ENCODE measurements around the gene CUL9.

The CUL9 gene

DNA sequence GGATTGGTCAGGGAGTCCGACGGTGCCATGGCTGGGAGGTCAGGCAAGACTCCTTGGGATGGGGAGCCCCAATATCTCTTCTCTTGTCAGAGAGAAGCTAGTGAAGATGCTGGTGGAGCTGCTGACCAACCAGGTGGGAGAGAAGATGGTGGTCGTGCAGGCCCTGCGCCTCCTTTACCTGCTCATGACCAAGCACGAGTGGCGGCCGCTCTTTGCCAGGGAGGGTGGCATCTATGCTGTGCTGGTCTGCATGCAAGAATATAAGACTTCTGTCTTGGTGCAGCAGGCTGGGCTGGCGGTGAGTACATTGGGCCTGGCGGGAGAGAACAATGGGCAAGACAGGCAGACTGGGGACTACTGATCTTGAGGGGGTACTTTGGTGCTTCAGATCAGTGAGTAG lies 10.9 kb downstream of the CUL9 start:
- in situ Hi-C loops (cut with HindIII; ENCODE audit: low sequenced_read_pairs) = no loop called here
- DNase-seq (ENCODE audit: low read depth) = no peak
- H3K4me3 ChIP-seq (ENCODE audit: low read depth, low read length) = no peak overlapping the region
- TF ChIP-seq, protein P1, sequence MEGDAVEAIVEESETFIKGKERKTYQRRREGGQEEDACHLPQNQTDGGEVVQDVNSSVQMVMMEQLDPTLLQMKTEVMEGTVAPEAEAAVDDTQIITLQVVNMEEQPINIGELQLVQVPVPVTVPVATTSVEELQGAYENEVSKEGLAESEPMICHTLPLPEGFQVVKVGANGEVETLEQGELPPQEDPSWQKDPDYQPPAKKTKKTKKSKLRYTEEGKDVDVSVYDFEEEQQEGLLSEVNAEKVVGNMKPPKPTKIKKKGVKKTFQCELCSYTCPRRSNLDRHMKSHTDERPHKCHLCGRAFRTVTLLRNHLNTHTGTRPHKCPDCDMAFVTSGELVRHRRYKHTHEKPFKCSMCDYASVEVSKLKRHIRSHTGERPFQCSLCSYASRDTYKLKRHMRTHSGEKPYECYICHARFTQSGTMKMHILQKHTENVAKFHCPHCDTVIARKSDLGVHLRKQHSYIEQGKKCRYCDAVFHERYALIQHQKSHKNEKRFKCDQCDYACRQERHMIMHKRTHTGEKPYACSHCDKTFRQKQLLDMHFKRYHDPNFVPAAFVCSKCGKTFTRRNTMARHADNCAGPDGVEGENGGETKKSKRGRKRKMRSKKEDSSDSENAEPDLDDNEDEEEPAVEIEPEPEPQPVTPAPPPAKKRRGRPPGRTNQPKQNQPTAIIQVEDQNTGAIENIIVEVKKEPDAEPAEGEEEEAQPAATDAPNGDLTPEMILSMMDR (IDR thresholded peaks at IDR 0.05; ENCODE audit: low read depth, low read length, missing control alignments) = no peak

DNA sequence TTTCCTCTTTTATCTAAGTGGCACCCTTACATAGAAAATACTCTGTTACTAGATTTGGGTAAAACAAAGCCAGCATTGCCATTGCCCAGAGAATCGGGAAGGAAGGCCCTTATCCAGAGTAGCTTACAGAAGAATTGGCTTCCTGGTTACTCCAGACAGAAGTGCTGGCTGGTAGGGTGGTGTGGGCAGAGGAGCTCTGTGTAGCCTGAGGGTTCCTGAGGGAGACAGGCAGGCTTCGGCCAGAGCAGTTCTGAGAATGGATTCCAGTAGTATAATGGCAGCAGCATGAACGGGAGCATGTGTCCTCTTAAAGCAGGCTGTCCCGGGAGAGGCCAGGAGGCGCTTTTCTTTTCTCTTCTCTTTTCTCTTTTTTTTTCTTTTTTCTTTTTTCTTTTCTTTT lies 11.9 kb downstream of the CUL9 start:
- in situ Hi-C loops (cut with HindIII; ENCODE audit: low sequenced_read_pairs) = no loop called here
- DNase-seq (ENCODE audit: low read depth) = no peak
- TF ChIP-seq, protein P1 (IDR thresholded peaks at IDR 0.05; ENCODE audit: low read depth, low read length, missing control alignments) = no peak
- no peak overlapping the region for H3K4me3 ChIP-seq (ENCODE audit: low read depth, low read length)

DNA sequence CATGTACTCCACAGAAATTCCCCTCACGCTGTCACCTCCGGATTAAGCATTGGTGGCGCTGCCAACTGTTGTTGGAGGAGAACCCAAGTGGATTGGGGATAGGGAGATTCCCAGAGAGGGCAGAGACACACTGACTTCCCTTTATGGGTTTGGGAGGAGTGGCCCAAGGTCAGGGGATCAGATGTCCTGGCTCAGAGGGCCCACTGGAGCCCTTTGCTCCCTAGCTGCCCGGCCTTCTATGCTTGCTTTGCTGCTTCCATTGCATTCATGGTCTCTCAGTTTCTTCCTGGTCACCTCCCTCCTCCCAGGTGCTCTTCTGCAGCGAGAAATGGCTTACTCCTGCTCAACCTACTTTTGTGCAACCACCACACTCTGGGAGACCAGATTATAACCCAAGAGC lies 14.3 kb downstream of the CUL9 start:
- in situ Hi-C loops (cut with HindIII; ENCODE audit: low sequenced_read_pairs) = loop anchor here (5.0 kb wide), 1 partner anchor 106 kb away; no protein-coding TSS in a partner anchor
- TF ChIP-seq, protein P1 (IDR thresholded peaks at IDR 0.05; ENCODE audit: low read depth, low read length, missing control alignments) = no peak
- no peak overlapping the region for H3K4me3 ChIP-seq (ENCODE audit: low read depth, low read length)
- DNase-seq (ENCODE audit: low read depth) = no peak

DNA sequence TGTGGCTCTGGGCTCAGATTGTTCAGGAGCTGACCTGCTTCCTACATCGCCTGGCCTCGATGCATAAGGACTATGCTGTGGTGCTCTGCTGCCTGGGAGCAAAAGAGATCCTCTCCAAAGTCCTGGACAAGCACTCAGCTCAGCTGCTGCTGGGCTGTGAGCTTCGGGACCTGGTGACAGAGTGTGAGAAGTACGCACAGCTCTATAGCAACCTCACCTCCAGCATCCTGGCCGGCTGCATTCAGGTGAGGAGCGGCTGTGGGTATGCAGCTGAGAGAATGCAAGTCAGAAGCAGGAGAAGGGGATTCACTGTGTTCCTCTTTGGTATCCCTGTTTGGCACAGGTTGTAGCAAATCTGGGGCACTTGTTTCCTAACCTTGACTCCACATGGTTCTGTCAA lies 17.9 kb downstream of the CUL9 start:
- TF ChIP-seq, protein P1 (IDR thresholded peaks at IDR 0.05; ENCODE audit: low read depth, low read length, missing control alignments) = no peak
- in situ Hi-C loops (cut with HindIII; ENCODE audit: low sequenced_read_pairs) = loop anchor here (5.0 kb wide), 1 partner anchor 102 kb away; no protein-coding TSS in a partner anchor
- no peak for DNase-seq (ENCODE audit: low read depth)
- no peak overlapping the region for H3K4me3 ChIP-seq (ENCODE audit: low read depth, low read length)

DNA sequence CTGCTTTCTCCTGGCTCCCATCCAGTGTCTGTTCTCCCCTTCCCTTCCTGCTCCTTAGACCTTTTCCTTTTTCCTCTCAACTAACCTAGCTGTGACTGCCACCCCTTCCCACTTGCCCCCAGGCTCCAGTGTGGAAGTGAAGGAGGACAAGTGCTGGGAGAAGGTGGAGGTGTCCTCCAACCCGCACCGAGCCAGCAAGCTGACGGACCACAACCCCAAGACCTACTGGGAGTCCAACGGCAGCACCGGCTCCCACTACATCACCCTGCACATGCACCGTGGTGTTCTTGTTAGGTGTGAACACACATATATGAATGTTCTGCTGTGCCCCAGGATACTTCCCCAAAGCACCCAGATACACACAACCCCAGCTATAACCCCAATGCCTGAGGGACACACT lies 18.5 kb downstream of the CUL9 start:
- in situ Hi-C loops (cut with HindIII; ENCODE audit: low sequenced_read_pairs) = no loop called here
- no peak overlapping the region for H3K4me3 ChIP-seq (ENCODE audit: low read depth, low read length)
- TF ChIP-seq, protein P1 (IDR thresholded peaks at IDR 0.05; ENCODE audit: low read depth, low read length, missing control alignments) = no peak
- no peak for DNase-seq (ENCODE audit: low read depth)

DNA sequence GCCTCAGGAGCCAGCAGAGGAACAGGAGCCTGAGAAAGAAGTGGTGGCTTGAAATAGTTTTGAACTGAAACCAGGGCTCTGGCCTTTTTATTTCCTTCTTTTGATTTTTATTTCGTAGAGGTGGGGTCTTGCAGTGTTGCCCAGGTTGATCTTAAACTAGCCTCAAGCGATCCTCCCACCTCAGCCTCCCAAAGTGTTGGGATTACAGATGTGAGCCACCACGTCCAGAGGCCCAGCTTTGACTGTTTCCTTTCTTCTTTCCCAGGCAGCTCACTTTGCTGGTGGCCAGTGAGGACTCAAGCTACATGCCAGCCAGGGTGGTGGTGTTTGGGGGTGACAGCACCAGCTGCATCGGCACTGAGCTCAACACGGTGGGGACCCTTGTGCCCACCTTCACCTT lies 20.5 kb downstream of the CUL9 start:
- in situ Hi-C loops (cut with HindIII; ENCODE audit: low sequenced_read_pairs) = no loop called here
- no peak for DNase-seq (ENCODE audit: low read depth)
- no peak overlapping the region for H3K4me3 ChIP-seq (ENCODE audit: low read depth, low read length)
- TF ChIP-seq, protein P1 (IDR thresholded peaks at IDR 0.05; ENCODE audit: low read depth, low read length, missing control alignments) = no peak
